ENCODE data around the gene THPO. TPM values are rescaled to one million over a fixed set of nuclear protein-coding genes. Genes with fewer than 3 reads are reported as not detected.

The THPO gene
- total RNA-seq, 4 donors from 2014 or later: 0.36 to 1.3 (median 0.37) TPM; not detected in 1

GRCh38 chr3:184399410-184399809, 21.4 kb upstream of the THPO start:
- WGBS, 2 donors: 15 to 31% methylated on average over 5 to 9 of the region's 9 CpGs
- intact Hi-C loops (cut with DNase I; ENCODE audit: low total_unique reads): no loop called here
- H3K4me3 ChIP-seq (ENCODE audit: low read depth, poor library complexity, severe bottlenecking): no peak overlapping the region
- DNase-seq (ENCODE audit: low spot score in 2 of 2): no peak
- TF ChIP-seq CTCF (IDR thresholded peaks at IDR 0.05) (no peak), POLR2A (IDR thresholded peaks at IDR 0.05) (no peak)

DNA sequence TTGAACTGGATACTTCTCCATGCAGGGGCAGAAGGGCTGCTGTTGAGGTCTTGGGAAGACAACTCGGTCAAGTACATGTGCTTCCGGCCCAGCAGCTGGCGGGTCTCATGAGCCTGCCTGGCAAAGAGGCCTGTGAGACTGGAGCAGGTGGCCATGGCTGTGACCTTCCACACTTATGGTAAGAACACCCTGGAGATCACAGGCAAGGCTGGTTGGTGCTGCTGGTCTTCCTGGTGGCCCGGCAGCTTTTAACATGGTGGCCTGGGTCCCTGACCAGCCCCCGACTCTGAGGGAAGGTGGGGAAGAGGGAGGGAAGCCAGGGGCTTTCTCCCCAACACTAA, 17.3 kb upstream of the THPO start:
- 84 to 90% methylated on average over 2 to 5 of the region's 5 CpGs for WGBS, 2 donors
- intact Hi-C loops (cut with DNase I; ENCODE audit: low total_unique reads): no loop called here
- no peak for DNase-seq (ENCODE audit: low spot score in 2 of 2)
- H3K4me3 ChIP-seq (ENCODE audit: low read depth, poor library complexity, severe bottlenecking): no peak overlapping the region
- TF ChIP-seq CTCF (IDR thresholded peaks at IDR 0.05) (no peak), POLR2A (IDR thresholded peaks at IDR 0.05) (no peak)

GRCh38 chr3:184391266-184391665, 13.3 kb upstream of the THPO start:
- intact Hi-C loops (cut with DNase I; ENCODE audit: low total_unique reads): no loop called here

GRCh38 chr3:184389935-184390528, 12.0 kb upstream of the THPO start:
- intact Hi-C loops (cut with DNase I; ENCODE audit: low total_unique reads): no loop called here
- TF ChIP-seq POLR2A (IDR thresholded peaks at IDR 0.05) (no peak), CTCF (IDR thresholded peaks at IDR 0.05) (no peak)
- DNase-seq (ENCODE audit: low spot score in 2 of 2): no peak
- H3K4me3 ChIP-seq (ENCODE audit: low read depth, poor library complexity, severe bottlenecking): no peak overlapping the region
- 86 to 88% methylated on average over 5 of the region's 5 CpGs for WGBS, 2 donors

More at GRCh38 chr3:184391266-184391665, 13.3 kb upstream of the THPO start:
- no peak overlapping the region for H3K4me3 ChIP-seq (ENCODE audit: low read depth, poor library complexity, severe bottlenecking)
- TF ChIP-seq CTCF (IDR thresholded peaks at IDR 0.05): no peak
- no peak for TF ChIP-seq POLR2A (IDR thresholded peaks at IDR 0.05)
- no peak for DNase-seq (ENCODE audit: low spot score in 2 of 2)
- WGBS, 2 donors: 76% methylated on average over 3 of the region's 3 CpGs

GRCh38 chr3:184389384-184389783, 11.4 kb upstream of the THPO start:
- intact Hi-C loops (cut with DNase I; ENCODE audit: low total_unique reads): no loop called here
- WGBS, 2 donors: 63 to 66% methylated on average over 5 of the region's 5 CpGs

More at GRCh38 chr3:184389384-184389783, 11.4 kb upstream of the THPO start:
- no peak overlapping the region for H3K4me3 ChIP-seq (ENCODE audit: low read depth, poor library complexity, severe bottlenecking)
- no peak for DNase-seq (ENCODE audit: low spot score in 2 of 2)
- TF ChIP-seq POLR2A (IDR thresholded peaks at IDR 0.05): no peak
- no peak for TF ChIP-seq CTCF (IDR thresholded peaks at IDR 0.05)

All from lower leg skin (tissue), 4 donors.